ENCODE data around the gene ETV3. TPM values are rescaled to one million over a fixed set of nuclear protein-coding genes. Genes with fewer than 3 reads are reported as not detected.

The ETV3 gene
- total RNA-seq, 1 donor = 17.0 TPM

DNA sequence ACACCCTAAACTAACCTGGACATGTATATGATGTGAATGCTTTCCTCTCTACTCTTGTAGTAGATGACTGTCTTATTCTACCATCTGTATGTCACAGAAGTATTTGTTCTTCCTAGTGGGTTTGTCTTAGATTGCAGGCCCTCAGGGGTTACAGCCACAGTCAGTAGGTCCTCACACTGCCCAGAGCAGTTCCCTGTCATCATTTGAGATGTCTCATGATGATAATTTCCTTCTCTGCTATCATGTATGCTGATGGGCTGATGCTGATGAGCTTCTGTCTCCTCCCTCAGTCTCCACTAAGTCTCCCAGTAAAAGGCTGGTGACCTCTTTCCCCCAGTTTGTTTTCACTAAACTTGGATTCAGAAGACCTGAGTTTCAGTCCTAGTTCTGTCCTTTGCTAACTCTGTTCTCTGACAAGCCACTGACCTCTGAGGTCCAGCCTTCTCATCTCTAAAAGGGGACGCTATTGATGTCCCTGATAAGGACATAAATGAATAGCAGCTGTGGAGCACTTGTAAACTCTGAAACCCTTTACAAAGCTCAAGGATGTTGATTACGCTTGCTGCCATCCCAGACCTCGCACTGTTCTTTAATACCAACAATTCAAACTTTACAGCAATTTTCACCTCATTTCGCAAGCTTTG lies 3.1 kb upstream of the ETV3 start:
- no peak for DNase-seq (ENCODE audit: low read depth)
- H3K4me3 ChIP-seq (ENCODE audit: low read depth, low read length) = no peak overlapping the region
- TF ChIP-seq, protein P1, sequence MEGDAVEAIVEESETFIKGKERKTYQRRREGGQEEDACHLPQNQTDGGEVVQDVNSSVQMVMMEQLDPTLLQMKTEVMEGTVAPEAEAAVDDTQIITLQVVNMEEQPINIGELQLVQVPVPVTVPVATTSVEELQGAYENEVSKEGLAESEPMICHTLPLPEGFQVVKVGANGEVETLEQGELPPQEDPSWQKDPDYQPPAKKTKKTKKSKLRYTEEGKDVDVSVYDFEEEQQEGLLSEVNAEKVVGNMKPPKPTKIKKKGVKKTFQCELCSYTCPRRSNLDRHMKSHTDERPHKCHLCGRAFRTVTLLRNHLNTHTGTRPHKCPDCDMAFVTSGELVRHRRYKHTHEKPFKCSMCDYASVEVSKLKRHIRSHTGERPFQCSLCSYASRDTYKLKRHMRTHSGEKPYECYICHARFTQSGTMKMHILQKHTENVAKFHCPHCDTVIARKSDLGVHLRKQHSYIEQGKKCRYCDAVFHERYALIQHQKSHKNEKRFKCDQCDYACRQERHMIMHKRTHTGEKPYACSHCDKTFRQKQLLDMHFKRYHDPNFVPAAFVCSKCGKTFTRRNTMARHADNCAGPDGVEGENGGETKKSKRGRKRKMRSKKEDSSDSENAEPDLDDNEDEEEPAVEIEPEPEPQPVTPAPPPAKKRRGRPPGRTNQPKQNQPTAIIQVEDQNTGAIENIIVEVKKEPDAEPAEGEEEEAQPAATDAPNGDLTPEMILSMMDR (IDR thresholded peaks at IDR 0.05; ENCODE audit: insufficient read depth, low read length) = no peak

- TF ChIP-seq, protein P1 (IDR thresholded peaks at IDR 0.05; ENCODE audit: insufficient read depth, low read length) = no peak
- DNase-seq (ENCODE audit: low read depth) = no peak
- no peak overlapping the region for H3K4me3 ChIP-seq (ENCODE audit: low read depth, low read length)
Measured at GRCh38 chr1:157140063-157140588, 1.9 kb upstream of the ETV3 start.

GRCh38 chr1:157139052-157139715 lies 989 bp upstream of the ETV3 start:
- TF ChIP-seq, protein P1 (IDR thresholded peaks at IDR 0.05; ENCODE audit: insufficient read depth, low read length) = no peak
- H3K4me3 ChIP-seq (ENCODE audit: low read depth, low read length) = peak overlapping the region; percentile 84
- no peak for DNase-seq (ENCODE audit: low read depth)

- DNase-seq (ENCODE audit: low read depth) = peak; percentile 16
Measured at GRCh38 chr1:157137408-157138219, 581 bp downstream of the ETV3 start.

DNA sequence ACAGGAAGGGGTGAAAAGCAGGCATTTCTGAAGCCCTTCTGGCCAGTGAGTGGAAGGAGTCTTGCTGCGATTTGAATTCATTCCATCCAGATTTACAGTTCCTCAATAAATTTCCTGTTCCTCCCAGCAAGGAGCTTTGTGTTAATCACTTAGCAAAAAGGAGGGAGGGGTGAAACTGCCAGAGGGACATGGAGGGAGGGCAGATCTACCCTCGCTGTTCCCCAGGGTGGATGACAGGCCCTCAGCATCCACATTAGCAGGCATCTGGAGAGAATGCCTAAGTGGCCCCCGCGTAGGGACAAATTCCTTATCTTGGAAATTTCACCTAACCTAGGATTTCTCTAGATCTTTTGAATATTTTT lies 1.2 kb downstream of the ETV3 start:
- TF ChIP-seq, protein P1 (IDR thresholded peaks at IDR 0.05; ENCODE audit: insufficient read depth, low read length) = no peak
- peak overlapping the region; percentile 84 for H3K4me3 ChIP-seq (ENCODE audit: low read depth, low read length)
- peak; percentile 20 for DNase-seq (ENCODE audit: low read depth)

More at GRCh38 chr1:157137408-157138219, 581 bp downstream of the ETV3 start:
- peak overlapping the region; percentile 84 for H3K4me3 ChIP-seq (ENCODE audit: low read depth, low read length)
- TF ChIP-seq, protein P1 (IDR thresholded peaks at IDR 0.05; ENCODE audit: insufficient read depth, low read length) = no peak

- H3K4me3 ChIP-seq (ENCODE audit: low read depth, low read length) = peak overlapping the region; percentile 84
- no peak for DNase-seq (ENCODE audit: low read depth)
- TF ChIP-seq, protein P1 (IDR thresholded peaks at IDR 0.05; ENCODE audit: insufficient read depth, low read length) = no peak
Measured at GRCh38 chr1:157136133-157136532, 2.1 kb downstream of the ETV3 start.
